Thyroid gland (tissue), 4 donors: ENCODE results near the gene SP7.

Experiments used
- POLR2A ChIP-seq, 2 donors: fragments of 450-650 bp; IDR thresholded peaks; one replicate each; pipeline ENCODE4 v1.6.1; 2017; ENCODE audit warnings: antibody characterized with exemption in 2 of 2, mild to moderate bottlenecking in 2 of 2, moderate library complexity in 1 of 2
- TF ChIP-seq, protein P1 (sequence below), 6 experiments: fragments of 200-600 bp in 3 of 6; fragments of 450-650 bp in 3 of 6; sonication (generic) in 3 of 6; IDR thresholded peaks; one replicate each; pipeline ENCODE4 v1.5.1; 2016 to 2019; ENCODE audit warnings: antibody characterized with exemption in 6 of 6, mild to moderate bottlenecking in 2 of 6, inconsistent platforms in 1 of 6, moderate library complexity in 1 of 6

DNA sequence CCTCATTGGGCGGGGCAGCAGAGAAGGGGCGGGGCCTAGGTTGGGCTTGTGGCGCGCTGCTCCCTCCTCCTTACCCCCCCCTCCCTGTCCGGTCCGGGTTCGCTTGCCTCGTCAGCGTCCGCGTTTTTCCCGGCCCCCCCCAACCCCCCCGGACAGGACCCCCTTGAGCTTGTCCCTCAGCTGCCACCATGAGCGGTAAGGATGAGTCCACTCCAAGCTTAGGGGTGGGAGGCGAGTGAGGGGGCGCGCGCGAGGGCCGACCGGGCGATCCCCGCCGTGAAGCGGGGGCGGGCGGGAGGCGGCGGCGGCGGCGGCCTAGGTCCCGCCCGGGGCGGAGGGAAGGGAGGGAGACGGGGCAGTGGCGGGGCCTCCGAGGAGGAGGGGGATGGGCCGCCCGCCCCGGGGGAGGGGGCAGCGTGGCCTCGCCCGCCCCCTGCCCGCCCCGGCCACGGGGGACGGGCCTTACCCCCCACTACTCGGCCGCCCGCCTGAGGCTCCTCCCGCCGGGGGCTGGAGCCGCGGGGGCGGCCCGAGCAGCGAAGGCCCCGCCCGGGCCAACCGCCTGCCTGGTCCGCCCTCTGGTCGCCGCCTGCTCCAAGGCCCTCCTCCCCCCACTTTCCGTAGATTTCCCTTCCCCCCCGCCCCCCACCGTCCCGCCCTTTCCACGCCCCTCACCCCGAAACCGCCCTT is 44.1 kb upstream of the SP7 start, which contains the start of gene SP1:
- TF ChIP-seq POLR2A (IDR thresholded peaks at IDR 0.05), result peak in 1 of 2 donors; percentile 50
- TF ChIP-seq, protein P1, sequence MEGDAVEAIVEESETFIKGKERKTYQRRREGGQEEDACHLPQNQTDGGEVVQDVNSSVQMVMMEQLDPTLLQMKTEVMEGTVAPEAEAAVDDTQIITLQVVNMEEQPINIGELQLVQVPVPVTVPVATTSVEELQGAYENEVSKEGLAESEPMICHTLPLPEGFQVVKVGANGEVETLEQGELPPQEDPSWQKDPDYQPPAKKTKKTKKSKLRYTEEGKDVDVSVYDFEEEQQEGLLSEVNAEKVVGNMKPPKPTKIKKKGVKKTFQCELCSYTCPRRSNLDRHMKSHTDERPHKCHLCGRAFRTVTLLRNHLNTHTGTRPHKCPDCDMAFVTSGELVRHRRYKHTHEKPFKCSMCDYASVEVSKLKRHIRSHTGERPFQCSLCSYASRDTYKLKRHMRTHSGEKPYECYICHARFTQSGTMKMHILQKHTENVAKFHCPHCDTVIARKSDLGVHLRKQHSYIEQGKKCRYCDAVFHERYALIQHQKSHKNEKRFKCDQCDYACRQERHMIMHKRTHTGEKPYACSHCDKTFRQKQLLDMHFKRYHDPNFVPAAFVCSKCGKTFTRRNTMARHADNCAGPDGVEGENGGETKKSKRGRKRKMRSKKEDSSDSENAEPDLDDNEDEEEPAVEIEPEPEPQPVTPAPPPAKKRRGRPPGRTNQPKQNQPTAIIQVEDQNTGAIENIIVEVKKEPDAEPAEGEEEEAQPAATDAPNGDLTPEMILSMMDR (IDR thresholded peaks at IDR 0.05), result no peak
